GM20431 (cell line): ENCODE measurements around the gene PTPN11.

ENCODE experiments used
- in situ Hi-C: fragments of 300-500 bp; cut with MseI, MboI; formaldehyde crosslinking; loops from one replicate; pipeline ENCODE4 v1.15.0; 2020; ENCODE audit warnings: low sequenced_read_pairs; ENCODE audit not compliant: unreplicated experiment

PTPN11 gene

DNA sequence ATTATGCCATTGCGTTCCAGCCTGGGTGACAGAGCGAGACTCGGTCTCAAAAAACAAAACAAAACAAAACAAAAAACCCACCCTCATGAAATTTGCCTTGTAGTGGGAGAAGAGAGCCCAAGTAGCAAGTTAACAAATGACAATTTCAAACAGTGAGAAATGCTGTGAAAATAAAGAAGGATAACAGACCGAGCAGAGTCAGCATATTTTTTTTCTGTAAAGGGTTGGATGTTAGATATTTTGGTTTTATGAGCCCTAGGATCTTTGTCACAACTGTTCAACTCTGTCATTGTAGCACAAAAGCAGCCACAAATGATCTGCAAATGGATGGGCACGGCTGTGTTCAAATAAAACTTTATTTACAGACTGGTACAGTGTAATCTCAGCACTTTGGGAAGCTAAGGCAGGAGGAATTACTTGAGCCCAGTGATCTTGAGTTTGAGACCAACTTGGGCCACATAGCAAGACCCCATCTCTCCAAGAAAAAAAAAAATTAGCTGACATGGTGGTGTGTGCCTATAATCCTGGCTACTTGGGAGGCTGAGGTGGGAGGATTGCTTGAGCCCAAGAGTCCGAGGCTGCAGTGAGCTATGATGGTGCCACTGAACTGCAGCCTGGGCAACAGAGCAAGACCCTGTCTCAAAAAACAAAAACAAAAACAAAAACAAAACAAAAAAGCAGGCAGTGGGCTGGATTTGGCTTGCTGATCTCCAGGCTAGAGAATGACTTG is 117.1 kb downstream of the PTPN11 start:
- in situ Hi-C loops, result no loop called here

DNA sequence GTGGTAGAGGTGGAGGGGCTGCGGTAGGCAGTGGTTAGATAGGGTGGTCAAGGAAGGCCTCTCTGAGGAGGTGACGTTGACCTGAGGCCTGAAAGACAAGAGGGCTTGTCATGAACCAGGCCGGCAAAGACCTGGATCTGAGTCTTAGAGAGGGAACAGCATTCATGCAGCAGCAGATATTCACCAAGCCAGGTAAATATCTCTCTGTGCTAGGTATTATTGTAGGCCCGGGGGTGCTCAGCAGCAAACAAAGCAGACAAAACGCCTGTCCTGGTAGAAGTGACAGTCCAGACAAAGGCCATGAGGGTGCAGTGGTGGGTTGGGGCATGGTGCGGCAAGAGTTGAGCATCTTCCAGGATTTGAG is 117.6 kb downstream of the PTPN11 start:
- in situ Hi-C loops, result no loop called here

DNA sequence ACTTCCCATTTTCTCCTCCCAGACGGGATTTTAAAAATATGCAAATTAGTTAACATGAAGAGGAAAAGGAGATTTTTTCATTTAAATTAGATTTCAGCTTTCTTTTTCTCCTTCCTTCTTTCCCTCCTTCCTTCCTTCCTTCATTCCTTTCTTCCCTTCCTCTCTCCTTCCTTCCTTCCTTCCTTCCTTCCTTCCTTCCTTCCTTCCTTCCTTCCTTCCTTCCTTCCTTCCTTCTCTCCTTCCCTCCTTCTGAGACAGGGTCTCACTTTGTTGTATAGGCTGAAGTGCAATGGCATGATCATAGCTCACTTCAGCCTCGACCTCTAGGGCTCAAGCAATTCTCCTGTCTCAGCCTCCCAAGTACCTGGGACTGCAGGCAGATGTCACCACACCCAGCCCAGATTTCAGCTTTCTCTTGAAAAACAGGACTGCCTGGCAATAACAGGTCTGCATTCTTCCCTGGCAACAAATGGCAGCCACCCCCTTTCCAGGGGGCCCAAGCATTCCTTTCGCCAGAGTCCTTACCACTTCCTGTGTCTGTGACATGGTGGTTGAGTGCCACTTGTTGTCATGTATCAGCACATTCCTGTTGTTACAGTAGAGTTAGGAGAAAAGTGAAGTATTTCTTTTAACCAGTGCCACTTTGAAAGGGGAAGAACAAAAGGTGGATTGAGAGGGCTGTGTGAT is 119.1 kb downstream of the PTPN11 start:
- in situ Hi-C loops, result no loop called here

DNA sequence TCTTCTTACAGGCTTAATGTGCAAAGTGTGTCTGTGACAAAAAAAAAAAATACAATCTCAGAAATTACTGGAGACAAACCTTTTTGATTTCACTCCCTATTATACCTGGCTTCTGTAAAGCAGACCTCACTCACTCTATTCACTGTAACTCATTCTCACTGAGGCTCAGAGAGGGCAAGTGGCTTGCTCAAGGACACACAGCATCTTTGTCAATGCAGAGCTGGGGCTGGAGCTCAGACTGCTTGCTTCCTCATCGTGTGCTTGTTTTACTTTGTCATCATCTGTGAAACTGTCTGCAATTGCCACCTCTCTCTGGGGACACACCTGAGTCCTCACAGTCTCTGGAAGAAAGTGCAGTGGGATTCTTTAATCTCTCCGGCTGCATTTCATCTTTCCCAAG is 120.0 kb downstream of the PTPN11 start:
- in situ Hi-C loops, result no loop called here

DNA sequence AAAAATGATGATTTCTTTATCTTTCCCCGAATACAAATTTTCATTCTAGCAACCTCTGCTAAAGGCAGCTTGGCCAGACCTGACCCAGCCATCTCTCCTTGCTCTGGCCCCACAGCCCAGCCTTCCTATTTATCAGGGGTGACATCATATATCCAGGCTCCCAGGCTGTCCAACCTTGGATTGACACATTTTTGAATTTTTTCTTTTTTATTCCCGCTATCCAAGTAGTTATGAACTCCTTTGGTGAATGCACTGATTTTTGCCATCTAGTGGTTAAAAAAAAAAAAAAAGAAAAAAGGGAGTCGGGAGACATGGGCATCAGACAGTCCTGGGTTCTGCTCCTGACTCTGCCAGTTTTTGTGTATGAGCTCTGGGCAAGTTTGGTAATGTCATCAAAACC is 120.5 kb downstream of the PTPN11 start:
- in situ Hi-C loops, result no loop called here

DNA sequence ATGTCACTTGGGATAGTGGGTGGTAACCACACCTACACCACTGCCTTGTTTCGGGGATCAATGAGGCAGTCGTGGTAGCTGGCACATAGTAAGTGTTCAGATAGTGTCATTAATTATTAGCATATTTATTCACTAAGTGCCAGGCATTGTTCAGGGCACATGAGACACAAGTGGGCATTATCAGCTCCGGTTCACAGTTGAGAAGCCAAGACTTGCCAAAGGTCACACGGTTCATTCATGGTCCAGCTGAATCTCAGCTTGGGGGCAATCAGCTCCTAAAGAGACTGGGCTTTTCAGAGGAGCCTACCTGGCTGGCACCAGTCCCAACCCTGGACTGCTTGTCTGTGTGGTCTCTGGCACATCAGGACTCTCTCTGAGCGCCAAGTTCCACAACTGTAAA is 121.3 kb downstream of the PTPN11 start:
- in situ Hi-C loops, result no loop called here

DNA sequence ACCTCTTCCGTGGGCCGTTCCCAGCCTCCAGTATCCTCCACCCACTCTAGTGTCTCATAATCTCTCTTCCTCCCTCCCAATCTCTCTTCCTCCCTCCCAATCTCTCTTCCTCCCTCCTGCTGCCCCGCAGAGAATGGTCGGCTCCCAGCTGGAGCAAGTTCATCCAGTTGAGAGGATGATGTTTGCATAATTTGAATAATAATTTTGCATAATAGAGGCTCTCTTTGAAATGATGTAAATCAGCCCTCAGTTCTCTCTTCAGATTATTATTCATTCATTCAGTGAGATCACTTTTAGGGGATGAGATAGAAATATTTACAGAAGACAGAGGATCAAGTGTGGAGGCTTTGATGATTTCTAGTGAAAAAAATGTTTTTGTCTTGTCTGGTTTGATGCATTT is 125.0 kb downstream of the PTPN11 start:
- in situ Hi-C loops, result no loop called here

DNA sequence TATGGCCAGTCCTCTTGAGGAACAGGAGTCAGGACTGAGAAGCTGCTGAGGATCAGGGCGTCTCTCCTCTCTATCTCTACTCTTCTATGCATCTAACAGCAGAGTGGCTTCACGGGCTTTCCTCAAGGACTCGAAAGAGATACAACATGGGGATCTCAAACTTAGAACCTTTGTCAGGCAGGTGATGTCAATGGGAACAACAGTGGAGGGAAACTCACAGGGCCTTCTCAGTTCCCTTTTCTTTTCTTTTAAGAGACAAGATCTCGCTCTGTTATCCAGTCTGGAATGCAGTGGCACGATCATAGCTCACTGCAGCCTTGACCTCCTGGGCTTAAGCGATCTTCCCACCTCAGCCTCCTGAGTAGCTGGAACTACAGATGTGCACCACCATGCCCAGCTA is 127.6 kb downstream of the PTPN11 start:
- in situ Hi-C loops, result no loop called here

DNA sequence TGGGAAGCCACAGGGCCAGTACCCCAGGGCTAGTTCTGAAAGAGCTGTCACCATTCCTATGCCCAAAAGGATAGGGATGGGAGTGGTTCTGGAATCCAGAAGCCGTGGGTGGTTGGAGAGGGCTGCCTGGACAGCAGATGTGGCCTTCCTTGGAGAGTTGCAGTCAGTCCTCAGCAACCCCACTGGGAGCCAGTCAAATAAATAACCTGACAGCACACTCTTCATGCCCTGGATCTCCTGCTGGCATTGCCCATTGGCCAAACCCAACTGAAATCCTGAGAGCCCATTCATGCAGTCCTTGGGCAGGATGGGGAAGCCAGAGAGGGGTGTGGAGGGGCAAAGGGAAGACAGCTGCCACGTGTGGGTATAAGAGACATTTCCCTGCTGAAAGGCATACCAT is 128.2 kb downstream of the PTPN11 start:
- in situ Hi-C loops, result no loop called here

DNA sequence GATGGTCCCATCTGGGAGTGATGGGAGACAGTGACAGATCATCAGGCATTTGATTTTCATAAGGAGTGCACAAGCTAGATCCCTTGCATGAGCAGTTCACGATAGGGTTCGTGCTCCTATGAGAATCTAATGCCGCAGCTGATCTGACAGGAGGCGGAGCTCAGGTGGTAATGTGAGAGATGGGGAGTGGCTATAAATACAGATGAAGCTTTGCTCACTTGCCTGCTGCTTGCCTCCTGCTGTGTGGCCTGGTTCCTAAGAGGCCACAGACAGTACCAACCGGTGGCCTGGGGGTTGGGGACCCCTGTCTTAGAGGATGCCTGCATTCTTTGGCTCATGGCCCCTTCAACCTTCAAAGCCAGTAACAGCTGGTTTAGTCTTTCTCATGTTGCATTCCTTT is 130.3 kb downstream of the PTPN11 start:
- in situ Hi-C loops, result no loop called here

DNA sequence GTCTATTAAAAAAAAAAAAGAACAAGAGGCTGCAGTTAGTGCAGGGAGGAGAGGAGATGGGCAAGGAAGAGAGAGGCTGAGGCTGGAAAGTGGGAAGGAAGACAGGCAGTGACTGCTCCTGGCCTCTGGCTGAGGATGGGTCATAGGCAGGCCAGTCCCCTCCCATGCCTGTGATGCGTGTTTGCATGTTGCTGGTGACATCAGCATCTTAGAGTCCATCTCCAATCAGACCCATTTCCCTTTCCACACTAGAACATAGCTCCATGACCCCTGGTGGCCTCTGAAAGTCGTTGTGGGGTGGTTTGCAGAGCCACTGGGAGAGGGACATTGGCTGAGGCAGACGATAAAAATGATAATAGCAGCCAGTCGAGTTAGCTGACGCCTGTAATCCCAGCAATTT is 132.9 kb downstream of the PTPN11 start:
- in situ Hi-C loops, result no loop called here

DNA sequence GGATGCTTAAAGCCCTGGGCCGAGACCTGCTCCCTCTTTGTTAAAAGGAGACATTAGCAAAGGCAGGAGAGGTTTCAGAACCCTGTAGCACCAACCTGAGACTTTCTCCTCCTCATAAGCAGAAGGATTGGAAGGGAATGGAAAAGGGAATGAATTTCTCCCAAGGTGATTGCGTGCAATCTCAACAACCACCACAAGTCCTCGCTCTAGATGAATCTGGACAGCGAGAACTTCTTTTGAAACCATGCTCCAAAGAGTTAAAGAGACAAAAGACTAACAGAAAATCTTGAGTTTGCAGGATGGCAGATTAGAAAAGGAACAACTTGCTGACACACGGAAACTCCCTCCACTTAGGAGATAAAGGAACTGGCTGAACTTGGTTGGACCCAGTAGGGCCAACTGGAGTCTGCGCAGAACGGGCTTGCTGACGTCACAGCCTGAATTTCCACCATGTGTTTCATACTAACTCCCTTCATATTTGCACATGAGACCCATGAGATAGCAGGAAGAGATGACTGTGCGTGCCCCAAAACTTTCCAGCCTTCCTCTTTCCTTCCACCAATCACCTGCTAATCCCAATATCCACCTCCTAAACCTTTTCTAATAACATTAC is 137.0 kb downstream of the PTPN11 start:
- in situ Hi-C loops, result no loop called here

DNA sequence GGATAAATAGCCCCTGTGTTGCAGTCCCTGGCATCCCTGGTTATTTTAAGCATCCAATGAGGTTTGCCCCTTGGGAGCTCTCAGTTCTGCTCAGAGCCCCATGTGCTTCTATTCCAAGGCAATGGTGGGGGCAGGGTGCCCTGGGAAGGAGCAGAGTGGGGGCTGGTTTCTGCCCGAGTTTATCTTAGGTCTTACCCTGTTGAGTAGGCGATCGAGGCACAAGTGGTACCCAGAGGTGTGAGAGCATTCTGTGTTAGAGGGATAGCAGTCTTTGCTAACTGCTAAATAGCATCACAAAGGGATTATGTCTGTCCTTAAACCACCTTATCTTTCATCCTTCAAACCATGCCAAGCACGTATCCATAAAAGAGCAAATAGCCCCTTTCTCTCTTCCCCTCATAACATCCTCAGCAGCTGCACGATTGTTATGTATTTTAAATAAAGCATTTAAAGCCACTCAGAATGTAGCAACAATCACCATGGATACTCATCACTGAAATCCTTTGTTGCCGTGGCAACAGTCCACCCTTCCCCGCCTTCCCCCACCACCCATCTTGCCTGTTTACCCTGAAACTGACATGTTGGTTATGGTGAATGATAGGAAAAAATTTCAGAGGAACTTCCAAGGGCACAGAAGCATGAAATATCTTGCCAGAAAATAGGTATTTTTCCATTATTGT is 139.3 kb downstream of the PTPN11 start:
- in situ Hi-C loops, result no loop called here
